PC-3 (cell line): ENCODE results near the gene MSH3.
"Not testable (repeated sequence)": the region's sequence is repeated elsewhere in the genome, so short reads cannot be mapped to it uniquely, and the experiment has no call there.

Source experiments
- EZH2 ChIP-seq: fragments of 300-600 bp; sonication (generic); IDR thresholded peaks from one replicate; pipeline ENCODE4 v1.6.1; 2017; ENCODE audit warnings: antibody characterized with exemption, mild to moderate bottlenecking, low read length; ENCODE audit not compliant: unreplicated experiment
- EZH2phosphoT487 ChIP-seq: fragments of 300-600 bp; sonication (generic); IDR thresholded peaks from 2 replicates; pipeline ENCODE4 v1.6.1; 2018; ENCODE audit warnings: mild to moderate bottlenecking, antibody characterized with exemption, low read length, borderline replicate concordance
- TF ChIP-seq, protein P1 (sequence below): fragments of 300-600 bp; sonication (generic); conservative IDR thresholded peaks from 2 replicates; pipeline ENCODE4 v1.5.1; 2017; ENCODE audit warnings: antibody characterized with exemption, low read depth, mild to moderate bottlenecking, low read length

GRCh38 chr5:80789319-80790016, 135.0 kb downstream of the MSH3 start:
- not testable (repeated sequence) for TF ChIP-seq EZH2, EZH2phosphoT487
- TF ChIP-seq, protein P1, sequence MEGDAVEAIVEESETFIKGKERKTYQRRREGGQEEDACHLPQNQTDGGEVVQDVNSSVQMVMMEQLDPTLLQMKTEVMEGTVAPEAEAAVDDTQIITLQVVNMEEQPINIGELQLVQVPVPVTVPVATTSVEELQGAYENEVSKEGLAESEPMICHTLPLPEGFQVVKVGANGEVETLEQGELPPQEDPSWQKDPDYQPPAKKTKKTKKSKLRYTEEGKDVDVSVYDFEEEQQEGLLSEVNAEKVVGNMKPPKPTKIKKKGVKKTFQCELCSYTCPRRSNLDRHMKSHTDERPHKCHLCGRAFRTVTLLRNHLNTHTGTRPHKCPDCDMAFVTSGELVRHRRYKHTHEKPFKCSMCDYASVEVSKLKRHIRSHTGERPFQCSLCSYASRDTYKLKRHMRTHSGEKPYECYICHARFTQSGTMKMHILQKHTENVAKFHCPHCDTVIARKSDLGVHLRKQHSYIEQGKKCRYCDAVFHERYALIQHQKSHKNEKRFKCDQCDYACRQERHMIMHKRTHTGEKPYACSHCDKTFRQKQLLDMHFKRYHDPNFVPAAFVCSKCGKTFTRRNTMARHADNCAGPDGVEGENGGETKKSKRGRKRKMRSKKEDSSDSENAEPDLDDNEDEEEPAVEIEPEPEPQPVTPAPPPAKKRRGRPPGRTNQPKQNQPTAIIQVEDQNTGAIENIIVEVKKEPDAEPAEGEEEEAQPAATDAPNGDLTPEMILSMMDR: not testable (repeated sequence)
